ENCODE measurements around the gene THOC3.
"Not testable (repeated sequence)": the region's sequence is repeated elsewhere in the genome, so short reads cannot be mapped to it uniquely, and the experiment has no call there.

- not testable (repeated sequence) for TF ChIP-seq CTCF (IDR thresholded peaks at IDR 0.05); E2F5 (CRISPR knock-in tag; IDR thresholded peaks at IDR 0.05); SMAD4 (CRISPR knock-in tag; IDR thresholded peaks at IDR 0.05); NR2C2 (CRISPR knock-in tag; IDR thresholded peaks at IDR 0.05); SP1 (CRISPR knock-in tag; conservative IDR thresholded peaks at IDR 0.05); NR1H2 (CRISPR knock-in tag; IDR thresholded peaks at IDR 0.05)
Observed at GRCh38 chr5:176014360-176014759, 46.2 kb upstream of the THOC3 start.

Measured in WTC11 (cell line).